ENCODE data around the gene CREM. TPM values are rescaled to one million over a fixed set of nuclear protein-coding genes. Genes with fewer than 3 reads are reported as not detected.

CREM gene
- total and polyA plus RNA-seq, 4 donors: 26.8 to 44.7 (median 38.3) TPM

DNA sequence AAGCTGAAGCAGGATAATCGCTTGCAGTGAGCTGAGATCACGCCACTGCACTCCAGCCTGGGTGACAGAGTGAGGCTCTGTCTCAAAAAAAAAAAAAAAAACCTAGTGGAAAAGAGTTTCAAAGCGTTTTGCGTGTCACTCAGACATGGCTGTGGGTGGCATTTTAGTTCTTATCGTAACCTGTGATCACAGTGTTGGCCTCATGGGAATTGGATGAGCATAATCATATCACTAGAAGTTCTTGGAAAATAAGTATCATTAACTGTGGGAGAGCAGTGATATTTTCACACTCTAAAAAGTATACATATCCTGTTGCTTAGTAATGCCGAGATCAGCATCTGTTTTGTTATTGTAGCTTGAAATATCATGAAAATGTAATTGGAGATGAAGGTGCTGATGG lies 92.6 kb downstream of the CREM start:
- Histone ChIP-seq H3K4me1 (ENCODE audit: control insufficient read depth in 5 of 5, insufficient read depth in 5 of 5, low read length in 5 of 5) (peaks cover 0 to 13% (median 2%) of the 10 kb centered on the region in 5 donors), H3K9me3 (ENCODE audit: control insufficient read depth in 4 of 4, insufficient read depth in 3 of 4, low read length in 3 of 4) (no peaks in the 10 kb centered on the region), H3K27ac (ENCODE audit: low read depth in 1 of 2, low read length in 1 of 2) (no peak overlapping the region), H3K9ac (ENCODE audit: insufficient read depth in 1 of 2, low read length in 2 of 2) (no peak overlapping the region), H3K27me3 (ENCODE audit: control insufficient read depth in 3 of 3, insufficient read depth in 3 of 3, low read length in 2 of 3) (no peaks in the 10 kb centered on the region), H3K36me3 (ENCODE audit: control insufficient read depth in 4 of 4, insufficient read depth in 4 of 4, low read length in 4 of 4) (no peaks in the 10 kb centered on the region), H3K4me3 (no peak overlapping the region)
- ATAC-seq (ENCODE audit: insufficient read depth, low FRiP score): no peak
- TF ChIP-seq, protein P1, sequence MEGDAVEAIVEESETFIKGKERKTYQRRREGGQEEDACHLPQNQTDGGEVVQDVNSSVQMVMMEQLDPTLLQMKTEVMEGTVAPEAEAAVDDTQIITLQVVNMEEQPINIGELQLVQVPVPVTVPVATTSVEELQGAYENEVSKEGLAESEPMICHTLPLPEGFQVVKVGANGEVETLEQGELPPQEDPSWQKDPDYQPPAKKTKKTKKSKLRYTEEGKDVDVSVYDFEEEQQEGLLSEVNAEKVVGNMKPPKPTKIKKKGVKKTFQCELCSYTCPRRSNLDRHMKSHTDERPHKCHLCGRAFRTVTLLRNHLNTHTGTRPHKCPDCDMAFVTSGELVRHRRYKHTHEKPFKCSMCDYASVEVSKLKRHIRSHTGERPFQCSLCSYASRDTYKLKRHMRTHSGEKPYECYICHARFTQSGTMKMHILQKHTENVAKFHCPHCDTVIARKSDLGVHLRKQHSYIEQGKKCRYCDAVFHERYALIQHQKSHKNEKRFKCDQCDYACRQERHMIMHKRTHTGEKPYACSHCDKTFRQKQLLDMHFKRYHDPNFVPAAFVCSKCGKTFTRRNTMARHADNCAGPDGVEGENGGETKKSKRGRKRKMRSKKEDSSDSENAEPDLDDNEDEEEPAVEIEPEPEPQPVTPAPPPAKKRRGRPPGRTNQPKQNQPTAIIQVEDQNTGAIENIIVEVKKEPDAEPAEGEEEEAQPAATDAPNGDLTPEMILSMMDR (IDR thresholded peaks at IDR 0.05; ENCODE audit: control extremely low read depth, extremely low read depth): no peak
- DNase-seq: no peak
- WGBS, 2 donors: 77 to 85% methylated on average over 6 of the region's 6 CpGs

DNA sequence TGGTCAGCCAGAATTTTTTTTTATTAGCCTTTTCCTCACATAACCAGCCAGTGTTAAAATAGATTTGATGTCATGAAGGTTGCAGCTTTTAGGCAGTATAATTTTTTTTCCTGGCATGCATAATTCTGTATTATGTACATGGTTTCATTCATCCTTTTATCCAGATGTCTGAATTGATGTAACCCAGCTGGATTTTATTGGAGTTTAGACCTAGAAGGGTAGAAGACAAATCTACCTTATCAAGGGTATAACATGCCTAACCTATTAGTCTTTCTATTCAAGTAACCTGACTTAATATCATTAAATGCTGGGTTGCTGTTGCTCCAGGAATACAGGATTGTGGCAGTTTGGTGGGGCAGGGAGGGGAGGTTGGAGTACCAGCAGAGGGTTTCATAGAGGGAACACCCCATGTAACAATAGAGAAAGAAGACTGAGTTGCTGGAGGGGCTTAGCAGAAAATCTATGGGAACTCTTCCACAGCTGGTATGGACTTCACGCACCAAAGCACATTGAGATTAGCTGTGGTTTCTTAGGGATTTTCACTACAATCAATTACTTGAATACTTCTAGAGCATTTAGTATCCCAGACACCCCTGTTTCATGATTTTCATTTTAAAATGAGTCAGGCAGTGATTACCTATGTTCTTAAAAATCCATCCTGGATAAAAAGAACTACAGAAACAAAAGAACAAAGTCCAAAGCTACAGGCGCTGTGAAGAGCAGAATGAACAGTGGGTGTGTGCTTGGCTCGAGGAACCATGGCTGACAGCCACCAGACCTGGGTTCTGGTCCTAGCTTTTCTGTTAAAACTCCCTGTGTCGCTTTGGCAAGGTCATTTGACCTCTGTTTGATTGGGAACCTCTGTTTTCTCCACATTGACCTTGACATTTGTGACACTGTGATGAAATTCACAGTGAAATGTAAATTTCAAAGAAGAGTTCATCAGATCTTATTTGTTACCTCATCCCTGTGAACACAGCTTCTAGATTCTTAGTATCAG lies 93.5 kb downstream of the CREM start:
- Histone ChIP-seq H3K4me1 (ENCODE audit: control insufficient read depth in 5 of 5, insufficient read depth in 5 of 5, low read length in 5 of 5) (peaks cover 0 to 13% (median 2%) of the 10 kb centered on the region in 5 donors), H3K4me3 (no peak overlapping the region), H3K27ac (ENCODE audit: low read depth in 1 of 2, low read length in 1 of 2) (no peak overlapping the region), H3K9ac (ENCODE audit: insufficient read depth in 1 of 2, low read length in 2 of 2) (no peak overlapping the region), H3K27me3 (ENCODE audit: control insufficient read depth in 3 of 3, insufficient read depth in 3 of 3, low read length in 2 of 3) (no peaks in the 10 kb centered on the region), H3K36me3 (ENCODE audit: control insufficient read depth in 4 of 4, insufficient read depth in 4 of 4, low read length in 4 of 4) (no peaks in the 10 kb centered on the region), H3K9me3 (ENCODE audit: control insufficient read depth in 4 of 4, insufficient read depth in 3 of 4, low read length in 3 of 4) (no peaks in the 10 kb centered on the region)
- TF ChIP-seq, protein P1 (IDR thresholded peaks at IDR 0.05; ENCODE audit: control extremely low read depth, extremely low read depth): no peak
- no peak for ATAC-seq (ENCODE audit: insufficient read depth, low FRiP score)
- no peak for DNase-seq
- 88 to 89% methylated on average over 4 of the region's 4 CpGs for WGBS, 2 donors

DNA sequence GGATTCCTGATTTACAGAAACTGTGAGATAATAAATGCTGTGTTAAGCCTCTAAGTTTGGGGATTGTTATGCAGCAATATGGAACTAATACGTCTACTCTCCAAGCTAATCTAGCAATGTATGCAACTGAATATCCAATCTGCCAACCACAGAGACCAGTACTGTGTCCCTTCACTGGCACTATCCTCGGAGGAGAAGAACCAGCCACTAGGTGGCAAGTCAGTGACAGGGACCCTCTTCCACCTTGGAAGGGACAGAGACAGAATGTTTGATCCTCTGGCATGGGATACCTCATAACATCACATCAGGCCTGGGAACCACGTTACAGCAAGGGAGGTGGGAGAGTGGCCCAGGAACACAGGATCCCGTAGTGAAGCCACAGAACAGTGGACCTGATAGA lies 96.4 kb downstream of the CREM start:
- WGBS, 2 donors: 87 to 93% methylated on average over 4 of the region's 4 CpGs
- Histone ChIP-seq H3K9ac (ENCODE audit: insufficient read depth in 1 of 2, low read length in 2 of 2) (no peak overlapping the region), H3K27ac (ENCODE audit: low read depth in 1 of 2, low read length in 1 of 2) (no peak overlapping the region), H3K36me3 (ENCODE audit: control insufficient read depth in 4 of 4, insufficient read depth in 4 of 4, low read length in 4 of 4) (no peaks in the 10 kb centered on the region), H3K9me3 (ENCODE audit: control insufficient read depth in 4 of 4, insufficient read depth in 3 of 4, low read length in 3 of 4) (no peaks in the 10 kb centered on the region), H3K4me3 (no peak overlapping the region), H3K4me1 (ENCODE audit: control insufficient read depth in 5 of 5, insufficient read depth in 5 of 5, low read length in 5 of 5) (peaks cover 0 to 4% (median 0%) of the 10 kb centered on the region in 5 donors), H3K27me3 (ENCODE audit: control insufficient read depth in 3 of 3, insufficient read depth in 3 of 3, low read length in 2 of 3) (no peaks in the 10 kb centered on the region)
- no peak for ATAC-seq (ENCODE audit: insufficient read depth, low FRiP score)
- TF ChIP-seq, protein P1 (IDR thresholded peaks at IDR 0.05; ENCODE audit: control extremely low read depth, extremely low read depth): no peak
- no peak for DNase-seq
